ENCODE data around the gene DRD2.

The DRD2 gene

DNA sequence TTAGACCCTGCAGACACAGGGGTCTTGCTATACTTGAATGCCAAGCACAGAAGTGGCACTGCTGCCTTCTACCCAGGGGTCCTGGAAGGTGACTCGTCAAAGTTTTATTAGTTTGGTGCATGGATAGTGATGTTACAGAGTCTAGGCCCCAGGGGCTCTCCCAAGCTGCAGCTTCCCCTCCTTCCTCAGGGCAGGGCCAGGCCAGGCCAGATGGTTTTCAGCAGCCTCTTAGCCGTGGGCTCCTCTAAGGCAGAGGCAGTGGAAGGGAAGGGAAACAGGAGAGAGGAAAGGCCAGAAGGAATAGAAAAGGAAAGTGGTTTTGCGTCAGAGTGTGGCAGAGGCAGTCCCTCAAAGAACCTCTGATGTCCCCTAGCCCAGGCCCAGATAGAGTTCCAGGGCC, 65.7 kb downstream of the DRD2 start:
- FAIRE-seq (no peak), DNase-seq (ENCODE audit: insufficient read length) (no peak)
- TF ChIP-seq POLR2A (IDR thresholded peaks at IDR 0.05; ENCODE audit: low read depth, low read length) (no peak), POLR2AphosphoS5 (IDR thresholded peaks at IDR 0.05; ENCODE audit: low read depth, low read length) (no peak), TAF1 (IDR thresholded peaks at IDR 0.05; ENCODE audit: borderline replicate concordance, low read depth, low read length) (no peak)

DNA sequence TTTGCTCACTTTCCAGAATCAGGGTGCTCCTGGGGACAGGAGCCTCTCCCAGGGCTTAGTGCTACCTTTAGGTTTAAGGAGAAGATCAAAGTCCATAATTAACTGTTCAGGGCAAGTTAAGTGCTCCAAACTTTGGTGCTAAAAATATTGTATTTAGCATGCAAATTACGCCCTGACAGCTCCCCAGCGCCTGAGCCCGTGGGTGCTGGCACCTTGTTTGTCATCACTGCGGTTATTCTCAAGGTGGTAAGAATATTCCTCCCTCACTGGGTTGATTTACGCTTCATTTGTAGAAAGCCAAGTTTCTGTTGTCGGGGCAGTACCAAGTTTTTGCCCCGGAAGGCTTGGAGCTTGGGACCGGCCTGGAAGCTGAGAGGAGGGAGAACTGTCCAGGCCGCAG, 66.3 kb downstream of the DRD2 start:
- TF ChIP-seq POLR2AphosphoS5 (IDR thresholded peaks at IDR 0.05; ENCODE audit: low read depth, low read length) = no peak
- TF ChIP-seq POLR2A (IDR thresholded peaks at IDR 0.05; ENCODE audit: low read depth, low read length) = no peak
- no peak for TF ChIP-seq TAF1 (IDR thresholded peaks at IDR 0.05; ENCODE audit: borderline replicate concordance, low read depth, low read length)
- FAIRE-seq (no peak), DNase-seq (ENCODE audit: insufficient read length) (no peak)

DNA sequence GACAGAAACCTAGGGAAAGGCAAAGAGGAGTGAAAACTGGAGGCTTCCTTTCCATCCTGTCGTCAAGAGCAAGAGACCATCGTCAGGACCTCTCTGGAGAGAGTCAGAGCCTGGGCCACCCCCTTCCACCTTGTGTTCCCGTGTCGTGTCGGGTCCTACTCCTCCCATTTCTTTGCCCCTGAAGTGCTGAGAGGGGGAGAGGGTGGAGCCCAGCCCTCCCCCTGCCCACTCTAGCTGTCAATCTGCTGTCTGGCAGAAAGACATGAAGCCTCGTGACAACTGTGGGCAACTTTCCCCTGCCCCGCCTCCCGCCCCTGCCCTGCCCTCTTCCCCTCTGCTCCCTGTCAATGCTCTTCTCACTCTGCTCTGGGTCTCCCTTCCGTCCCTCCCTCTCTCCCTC, 67.0 kb downstream of the DRD2 start:
- no peak for DNase-seq (ENCODE audit: insufficient read length)
- TF ChIP-seq TAF1 (IDR thresholded peaks at IDR 0.05; ENCODE audit: borderline replicate concordance, low read depth, low read length) (no peak), POLR2A (IDR thresholded peaks at IDR 0.05; ENCODE audit: low read depth, low read length) (no peak), POLR2AphosphoS5 (IDR thresholded peaks at IDR 0.05; ENCODE audit: low read depth, low read length) (no peak)
- no peak for FAIRE-seq

DNA sequence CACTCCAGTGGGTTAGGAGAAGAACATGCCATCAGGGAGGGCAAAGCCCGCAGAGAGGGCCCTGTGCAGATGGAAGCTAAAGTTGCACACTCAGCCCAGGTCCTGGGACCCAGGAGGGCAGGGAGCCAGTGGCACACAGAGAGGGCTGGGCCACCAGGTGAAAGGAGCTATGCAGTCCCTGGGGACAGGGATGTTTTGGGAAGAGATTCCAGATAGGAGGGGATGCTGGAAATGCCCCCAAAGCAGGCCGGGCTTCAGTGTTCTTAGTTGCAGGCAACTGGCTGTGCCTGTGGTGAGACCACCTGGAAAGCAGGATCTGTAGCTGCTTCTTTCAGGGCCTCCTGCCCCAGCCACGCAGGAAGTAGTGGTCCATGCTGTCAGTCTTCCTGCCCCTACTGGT, 68.0 kb downstream of the DRD2 start:
- FAIRE-seq (no peak), DNase-seq (ENCODE audit: insufficient read length) (no peak)
- TF ChIP-seq POLR2A (IDR thresholded peaks at IDR 0.05; ENCODE audit: low read depth, low read length) = no peak
- TF ChIP-seq POLR2AphosphoS5 (IDR thresholded peaks at IDR 0.05; ENCODE audit: low read depth, low read length) = no peak
- TF ChIP-seq TAF1 (IDR thresholded peaks at IDR 0.05; ENCODE audit: borderline replicate concordance, low read depth, low read length) = no peak

GRCh38 chr11:113405724-113406478, 69.3 kb downstream of the DRD2 start:
- no peak for DNase-seq (ENCODE audit: insufficient read length)
- no peak for FAIRE-seq
- TF ChIP-seq POLR2A (IDR thresholded peaks at IDR 0.05; ENCODE audit: low read depth, low read length) (no peak), POLR2AphosphoS5 (IDR thresholded peaks at IDR 0.05; ENCODE audit: low read depth, low read length) (no peak), TAF1 (IDR thresholded peaks at IDR 0.05; ENCODE audit: borderline replicate concordance, low read depth, low read length) (no peak)

GRCh38 chr11:113404859-113405430, 70.3 kb downstream of the DRD2 start:
- TF ChIP-seq TAF1 (IDR thresholded peaks at IDR 0.05; ENCODE audit: borderline replicate concordance, low read depth, low read length) = no peak
- TF ChIP-seq POLR2A (IDR thresholded peaks at IDR 0.05; ENCODE audit: low read depth, low read length) = no peak
- no peak for TF ChIP-seq POLR2AphosphoS5 (IDR thresholded peaks at IDR 0.05; ENCODE audit: low read depth, low read length)
- no peak for DNase-seq (ENCODE audit: insufficient read length)
- no peak for FAIRE-seq

DNA sequence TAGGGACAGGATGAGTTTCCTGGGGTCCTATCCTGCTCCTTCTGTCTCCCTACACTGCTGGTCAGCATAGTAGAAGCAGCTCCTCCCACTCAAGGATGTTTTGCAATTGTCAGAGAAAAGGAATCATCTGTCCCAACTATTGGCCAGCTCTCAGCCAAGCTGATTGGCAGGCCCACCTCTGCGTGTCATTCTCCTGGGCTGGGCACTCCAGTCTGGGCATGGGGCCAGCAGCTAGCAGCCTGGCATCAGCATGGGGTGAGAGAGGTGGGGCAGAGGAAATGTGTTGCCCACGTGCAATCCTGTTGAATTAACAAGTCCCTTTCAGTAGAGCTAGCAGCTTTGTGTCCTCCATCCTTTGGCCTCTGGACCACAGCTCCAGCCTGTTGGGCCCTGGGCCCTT, 73.5 kb downstream of the DRD2 start:
- DNase-seq (ENCODE audit: insufficient read length) (no peak), FAIRE-seq (no peak)
- no peak for TF ChIP-seq TAF1 (IDR thresholded peaks at IDR 0.05; ENCODE audit: borderline replicate concordance, low read depth, low read length)
- no peak for TF ChIP-seq POLR2AphosphoS5 (IDR thresholded peaks at IDR 0.05; ENCODE audit: low read depth, low read length)

- DNase-seq (ENCODE audit: insufficient read length) = no peak
Measured at GRCh38 chr11:113400631-113401230, 74.5 kb downstream of the DRD2 start.

GRCh38 chr11:113398669-113399430, 76.3 kb downstream of the DRD2 start:
- DNase-seq (ENCODE audit: insufficient read length) (no peak), FAIRE-seq (no peak)

More at GRCh38 chr11:113400631-113401230, 74.5 kb downstream of the DRD2 start:
- no peak for TF ChIP-seq POLR2AphosphoS5 (IDR thresholded peaks at IDR 0.05; ENCODE audit: low read depth, low read length)
- TF ChIP-seq TAF1 (IDR thresholded peaks at IDR 0.05; ENCODE audit: borderline replicate concordance, low read depth, low read length) = no peak
- no peak for TF ChIP-seq POLR2A (IDR thresholded peaks at IDR 0.05; ENCODE audit: low read depth, low read length)
- no peak for FAIRE-seq

GRCh38 chr11:113397821-113398220, 77.4 kb downstream of the DRD2 start:
- FAIRE-seq = no peak
- no peak for DNase-seq (ENCODE audit: insufficient read length)
- no peak for TF ChIP-seq POLR2A (IDR thresholded peaks at IDR 0.05; ENCODE audit: low read depth, low read length)
- TF ChIP-seq TAF1 (IDR thresholded peaks at IDR 0.05; ENCODE audit: borderline replicate concordance, low read depth, low read length) = no peak
- no peak for TF ChIP-seq POLR2AphosphoS5 (IDR thresholded peaks at IDR 0.05; ENCODE audit: low read depth, low read length)

More at GRCh38 chr11:113398669-113399430, 76.3 kb downstream of the DRD2 start:
- no peak for TF ChIP-seq TAF1 (IDR thresholded peaks at IDR 0.05; ENCODE audit: borderline replicate concordance, low read depth, low read length)
- no peak for TF ChIP-seq POLR2A (IDR thresholded peaks at IDR 0.05; ENCODE audit: low read depth, low read length)
- no peak for TF ChIP-seq POLR2AphosphoS5 (IDR thresholded peaks at IDR 0.05; ENCODE audit: low read depth, low read length)

DNA sequence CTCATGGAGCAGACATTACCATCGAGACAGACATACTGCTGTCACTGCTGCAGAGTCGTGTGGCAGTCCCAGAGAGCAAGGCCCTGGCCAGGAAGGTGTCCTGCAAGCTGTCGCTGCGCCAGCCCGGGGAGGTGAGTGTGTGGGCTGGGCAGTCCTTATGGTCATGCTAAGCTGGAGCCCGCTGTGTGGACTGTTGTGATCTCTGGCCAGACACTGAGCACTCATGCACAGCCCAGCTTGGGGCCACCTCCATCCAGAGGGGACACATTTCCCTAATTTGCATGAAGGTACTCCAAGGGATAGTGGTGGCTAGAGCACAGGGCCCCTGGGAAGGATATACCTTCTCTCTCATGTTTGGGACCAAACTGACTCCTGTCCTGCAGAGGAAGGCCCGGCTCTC, 78.0 kb downstream of the DRD2 start:
- TF ChIP-seq POLR2AphosphoS5 (IDR thresholded peaks at IDR 0.05; ENCODE audit: low read depth, low read length) (no peak), TAF1 (IDR thresholded peaks at IDR 0.05; ENCODE audit: borderline replicate concordance, low read depth, low read length) (no peak), POLR2A (IDR thresholded peaks at IDR 0.05; ENCODE audit: low read depth, low read length) (no peak)
- no peak for DNase-seq (ENCODE audit: insufficient read length)
- FAIRE-seq = no peak

Data from GM12892 (cell line).